GM23248 (cell line): ENCODE measurements around the gene PTPRE. TPM values are rescaled to one million over a fixed set of nuclear protein-coding genes. Genes with fewer than 3 reads are reported as not detected.

Experiments
- DNase-seq: peaks from one replicate; pipeline ENCODE4 v3.0.0-alpha.2; 2015
- H2AFZ ChIP-seq: fragments of 200-600 bp; sonication (generic); 2 replicates; pipeline ENCODE4 v1.6.1; 2016; ENCODE audit warnings: antibody characterized with exemption
- H3F3A ChIP-seq: fragments of 200-600 bp; sonication (generic); 2 replicates; pipeline ENCODE4 v1.6.1; 2016; ENCODE audit warnings: mild to moderate bottlenecking, antibody characterized with exemption, mixed run types; ENCODE audit not compliant: insufficient read depth
- H3K27ac ChIP-seq: fragments of 200-600 bp; sonication (generic); 2 replicates; pipeline ENCODE4 v1.5.1; 2016; ENCODE audit warnings: mild to moderate bottlenecking
- H3K27me3 ChIP-seq: fragments of 200-600 bp; sonication (generic); replicated peaks from 2 replicates; pipeline ENCODE4 v1.6.1; 2016; ENCODE audit warnings: mild to moderate bottlenecking; ENCODE audit not compliant: insufficient read depth
- H3K36me3 ChIP-seq: fragments of 200-600 bp; sonication (generic); 2 replicates; pipeline ENCODE4 v1.6.1; 2016; ENCODE audit warnings: low read depth, mild to moderate bottlenecking
- H3K4me1 ChIP-seq: fragments of 200-600 bp; sonication (generic); 2 replicates; pipeline ENCODE4 v1.6.1; 2016; ENCODE audit warnings: mild to moderate bottlenecking; ENCODE audit not compliant: insufficient read depth
- H3K4me2 ChIP-seq: fragments of 200-600 bp; sonication (generic); one replicate; pipeline ENCODE4 v1.6.1; 2016; ENCODE audit warnings: mild to moderate bottlenecking; ENCODE audit not compliant: unreplicated experiment
- H3K4me3 ChIP-seq: fragments of 200-600 bp; sonication (generic); 2 replicates; pipeline ENCODE4 v1.5.1; 2016; ENCODE audit warnings: mild to moderate bottlenecking
- H3K79me2 ChIP-seq: fragments of 200-600 bp; sonication (generic); 2 replicates; pipeline ENCODE4 v1.6.1; 2016; ENCODE audit warnings: mild to moderate bottlenecking; ENCODE audit not compliant: insufficient read depth
- H3K9ac ChIP-seq: fragments of 200-600 bp; sonication (generic); 2 replicates; pipeline ENCODE4 v1.6.1; 2016; ENCODE audit warnings: mild to moderate bottlenecking
- H3K9me2 ChIP-seq: fragments of 200-600 bp; sonication (generic); 2 replicates; pipeline ENCODE4 v1.6.1; 2016; ENCODE audit warnings: mixed run types, mild to moderate bottlenecking, moderate library complexity; ENCODE audit not compliant: insufficient read depth
- H3K9me3 ChIP-seq: fragments of 200-600 bp; sonication (generic); one replicate; pipeline ENCODE4 v1.6.1; 2017; ENCODE audit warnings: low read depth
- H4K20me1 ChIP-seq: fragments of 200-600 bp; sonication (generic); 2 replicates; pipeline ENCODE4 v1.6.0; 2016; ENCODE audit not compliant: insufficient read depth
- EZH2 ChIP-seq: fragments of 200-600 bp; sonication (generic); IDR thresholded peaks from 2 replicates; pipeline ENCODE4 v1.6.1; 2018; ENCODE audit warnings: antibody characterized with exemption, mild to moderate bottlenecking; ENCODE audit not compliant: insufficient read depth, poor library complexity, severe bottlenecking
- EZH2phosphoT487 ChIP-seq: fragments of 200-600 bp; sonication (generic); IDR thresholded peaks from 2 replicates; pipeline ENCODE4 v1.6.1; 2018; ENCODE audit warnings: antibody characterized with exemption, moderate library complexity, mild to moderate bottlenecking, low read depth; ENCODE audit not compliant: insufficient read depth
- WGBS, 2 experiments: methylation state at CpG; one replicate each; pipeline ENCODE4 v1.1.6; 2015 to 2017; ENCODE audit warnings: low lambda C conversion rate in 2 of 2, low coverage in 1 of 2; ENCODE audit errors: missing lambda C conversion rate in 2 of 2; 5-methylcytosine and 5-hydroxymethylcytosine counted together
- in situ Hi-C: fragments of 300-500 bp; cut with MboI; formaldehyde crosslinking; loops from 2 replicates; pipeline ENCODE4 v1.15.0; 2020
- polyA plus RNA-seq: library from polyadenylated mRNA; unstranded; fragments of >200 nt; fragmentation: Nextera tagmentation; extraction: Ambion mirVana; gene quantifications from 2 replicates; pipeline ENCODE4 v1.2.1, GENCODE V29; 2016
- total RNA-seq: library from RNA; depleted of rRNA; stranded (reverse); fragments of >200 nt; shearing (Covaris generic); gene quantifications from 2 replicates; pipeline ENCODE4 v1.2.3, GENCODE V29; 2014

PTPRE gene
- total and polyA plus RNA-seq, 2 experiments from 2014 or later: 2.7 to 4.7 TPM

GRCh38 chr10:128072046-128072445 lies 165.1 kb downstream of the PTPRE start:
- Histone ChIP-seq H4K20me1 (no peaks in the 10 kb centered on the region), H3K4me2 (no peak overlapping the region), H3K4me1 (no peaks in the 10 kb centered on the region), H3K36me3 (no peaks in the 10 kb centered on the region), H3F3A (no peaks in the 10 kb centered on the region), H2AFZ (no peak overlapping the region), H3K27ac (no peak overlapping the region), H3K4me3 (no peak overlapping the region), H3K79me2 (no peaks in the 10 kb centered on the region), H3K9me2 (no peaks in the 10 kb centered on the region), H3K9me3 (no peaks in the 10 kb centered on the region), H3K9ac (no peak overlapping the region), H3K27me3 (no peaks in the 10 kb centered on the region)
- TF ChIP-seq EZH2: no peak
- no peak for TF ChIP-seq EZH2phosphoT487
- in situ Hi-C loops: no loop called here
- DNase-seq: no peak
- WGBS, 2 experiments: 62 to 69% methylated on average over 6 of the region's 6 CpGs

GRCh38 chr10:128072941-128073645 lies 166.2 kb downstream of the PTPRE start:
- H3K4me3 ChIP-seq: no peak overlapping the region
- no peak overlapping the region for H3K4me2 ChIP-seq
- TF ChIP-seq EZH2 (no peak), EZH2phosphoT487 (no peak)
- no peaks in the 10 kb centered on the region for H3K36me3 ChIP-seq
- H4K20me1 ChIP-seq: no peaks in the 10 kb centered on the region
- no peaks in the 10 kb centered on the region for H3F3A ChIP-seq
- no peaks in the 10 kb centered on the region for H3K79me2 ChIP-seq
- H3K27me3 ChIP-seq: no peaks in the 10 kb centered on the region
- DNase-seq: no peak
- in situ Hi-C loops: no loop called here
- H2AFZ ChIP-seq: no peak overlapping the region
- H3K27ac ChIP-seq: no peak overlapping the region
- H3K4me1 ChIP-seq: no peaks in the 10 kb centered on the region
- H3K9ac ChIP-seq: no peak overlapping the region
- 71 to 79% methylated on average over 14 of the region's 14 CpGs for WGBS, 2 experiments
- H3K9me2 ChIP-seq: no peaks in the 10 kb centered on the region
- H3K9me3 ChIP-seq: no peaks in the 10 kb centered on the region

DNA sequence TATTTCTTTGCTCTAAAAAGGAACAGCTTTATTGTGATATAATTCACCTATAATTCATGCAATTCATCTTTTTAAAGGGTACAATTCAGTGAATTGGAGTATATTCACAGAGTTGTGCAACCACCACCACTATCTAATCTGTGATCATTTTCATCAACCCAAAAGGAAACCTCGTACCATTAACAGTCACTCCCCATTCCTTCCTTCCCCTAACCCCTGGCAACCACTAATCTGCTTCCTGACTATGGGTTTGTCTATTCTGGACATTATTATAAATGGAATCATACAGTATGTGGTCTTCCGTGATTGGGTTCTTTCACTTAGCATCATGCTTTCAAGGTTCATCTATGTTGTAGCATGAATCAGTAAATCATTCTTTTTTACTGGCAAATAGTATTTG lies 167.0 kb downstream of the PTPRE start:
- 90 to 91% methylated on average over 2 of the region's 2 CpGs for WGBS, 2 experiments
- Histone ChIP-seq H3K4me3 (no peak overlapping the region), H3K4me1 (no peaks in the 10 kb centered on the region), H3K9me2 (no peaks in the 10 kb centered on the region), H3K4me2 (no peak overlapping the region), H3F3A (no peaks in the 10 kb centered on the region), H3K36me3 (no peaks in the 10 kb centered on the region), H3K79me2 (no peaks in the 10 kb centered on the region), H4K20me1 (no peaks in the 10 kb centered on the region), H3K27me3 (no peaks in the 10 kb centered on the region), H2AFZ (no peak overlapping the region), H3K9ac (no peak overlapping the region), H3K27ac (no peak overlapping the region), H3K9me3 (no peaks in the 10 kb centered on the region)
- in situ Hi-C loops: no loop called here
- no peak for DNase-seq
- TF ChIP-seq EZH2 (no peak), EZH2phosphoT487 (no peak)

- Histone ChIP-seq H3F3A (no peaks in the 10 kb centered on the region), H3K27me3 (no peaks in the 10 kb centered on the region), H3K4me1 (no peaks in the 10 kb centered on the region), H3K4me3 (no peak overlapping the region), H4K20me1 (no peaks in the 10 kb centered on the region), H2AFZ (no peak overlapping the region), H3K9ac (no peak overlapping the region), H3K9me3 (no peaks in the 10 kb centered on the region), H3K79me2 (no peaks in the 10 kb centered on the region), H3K36me3 (no peaks in the 10 kb centered on the region), H3K27ac (no peak overlapping the region), H3K9me2 (no peaks in the 10 kb centered on the region), H3K4me2 (no peak overlapping the region)
- 76 to 82% methylated on average over 5 of the region's 5 CpGs for WGBS, 2 experiments
- in situ Hi-C loops: no loop called here
- no peak for DNase-seq
- no peak for TF ChIP-seq EZH2phosphoT487
- TF ChIP-seq EZH2: no peak
These were observed 167.7 kb downstream of the PTPRE start for GRCh38 chr10:128074589-128074988.
